SK-N-SH (cell line): ENCODE results near the gene PUSL1. TPM values are rescaled to one million over a fixed set of nuclear protein-coding genes. Genes with fewer than 3 reads are reported as not detected.

Experiments used
- CTCF ChIA-PET: fragments of 300-600, 350-600 bp; formaldehyde crosslinking; extraction: SDS; loops from one replicate; lab custom pipeline; 2021; lab: Yijun Ruan, JAX
- POLR2A ChIA-PET: fragments of 350-600 bp; sonication (Branson Sonifier 250); formaldehyde crosslinking; extraction: SDS; loops from one replicate; lab custom pipeline; 2020; ENCODE audit warnings: antibody characterized with exemption, inconsistent platforms; lab: Yijun Ruan, JAX
- DNase-seq: peaks from one replicate; pipeline ENCODE4 v3.0.0; 2012
- H2AFZ ChIP-seq: fragments of 200-600 bp; sonication (generic); 2 replicates; pipeline ENCODE4 v1.8.1; 2016; ENCODE audit warnings: antibody characterized with exemption, mild to moderate bottlenecking, low read depth
- H3F3A ChIP-seq: fragments of 200-600 bp; sonication (generic); replicated peaks from 2 replicates; pipeline ENCODE3; 2016; ENCODE audit warnings: antibody characterized with exemption, mild to moderate bottlenecking; ENCODE audit not compliant: insufficient read depth
- H3K27ac ChIP-seq, 2 experiments: fragments of 200-500 bp in 1 of 2; fragments of 200-600 bp in 1 of 2; sonication (Bioruptor generic) in 1 of 2; sonication (generic), shearing (Covaris generic) in 1 of 2; 2 replicates each; pipeline versions ENCODE4 v1.5.1 to v1.6.1; 2014 to 2016; ENCODE audit warnings: low read depth in 2 of 2, inconsistent platforms in 1 of 2, low read length in 1 of 2, mild to moderate bottlenecking in 1 of 2, mixed read lengths in 1 of 2
- H3K27me3 ChIP-seq: fragments of 200-600 bp; sonication (generic), shearing (Covaris generic); 2 replicates; pipeline ENCODE4 v1.6.1; 2016; ENCODE audit warnings: mixed run types; ENCODE audit not compliant: insufficient read depth
- H3K36me3 ChIP-seq, 2 experiments: fragments of 200-500 bp in 1 of 2; fragments of 200-600 bp in 1 of 2; sonication (Bioruptor generic) in 1 of 2; sonication (generic) in 1 of 2; replicated peaks in 1 of 2; 2 replicates each; pipeline versions ENCODE3 to v1.5.1; 2014 to 2016; ENCODE audit warnings: low read length in 1 of 2, mild to moderate bottlenecking in 1 of 2; ENCODE audit not compliant: insufficient read depth in 2 of 2, control insufficient read depth in 1 of 2
- H3K4me1 ChIP-seq, 2 experiments: fragments of 200-500 bp in 1 of 2; fragments of 200-600 bp in 1 of 2; sonication (Bioruptor generic) in 1 of 2; sonication (generic), shearing (Covaris generic) in 1 of 2; 2 replicates each; pipeline versions ENCODE4 v1.5.1 to v1.6.1; 2014 to 2016; ENCODE audit warnings: low read depth in 1 of 2, low read length in 1 of 2, mixed run types in 1 of 2; ENCODE audit not compliant: insufficient read depth in 2 of 2, control insufficient read depth in 1 of 2
- H3K4me2 ChIP-seq: fragments of 200-600 bp; sonication (generic), shearing (Covaris generic); 2 replicates; pipeline ENCODE4 v1.6.1; 2017; ENCODE audit warnings: mixed run types
- H3K4me3 ChIP-seq, 2 experiments: fragments of 200-500 bp in 1 of 2; fragments of 200-600 bp in 1 of 2; sonication (Bioruptor generic) in 1 of 2; sonication (generic), shearing (Covaris generic) in 1 of 2; 2 replicates each; pipeline versions ENCODE4 v1.5.1 to v1.8.1; 2014 to 2016; ENCODE audit warnings: low read depth in 2 of 2, inconsistent platforms in 1 of 2, low read length in 1 of 2, mild to moderate bottlenecking in 1 of 2, mixed read lengths in 1 of 2, moderate library complexity in 1 of 2
- H3K79me2 ChIP-seq: fragments of 200-600 bp; sonication (generic); 2 replicates; pipeline ENCODE4 v1.8.1; 2017; ENCODE audit warnings: mild to moderate bottlenecking; ENCODE audit not compliant: insufficient read depth
- H3K9ac ChIP-seq: fragments of 200-600 bp; sonication (generic); 2 replicates; pipeline ENCODE4 v1.6.1; 2017; ENCODE audit warnings: mixed run types
- H3K9me2 ChIP-seq: fragments of 200-600 bp; sonication (generic); 2 replicates; pipeline ENCODE4 v1.6.1; 2017; ENCODE audit warnings: mixed run types
- H3K9me3 ChIP-seq: fragments of 200-600 bp; sonication (generic); 2 replicates; pipeline ENCODE4 v1.6.1; 2017; ENCODE audit warnings: mixed run types, mild to moderate bottlenecking, moderate library complexity
- H4K20me1 ChIP-seq: fragments of 200-600 bp; sonication (generic); 2 replicates; pipeline ENCODE4 v1.6.1; 2017; ENCODE audit warnings: mild to moderate bottlenecking, mixed run types; ENCODE audit not compliant: insufficient read depth
- EP300 ChIP-seq, 2 experiments: IDR thresholded peaks; 2 replicates each; pipeline versions ENCODE4 v1.4.0 to v1.6.1; 2012; ENCODE audit warnings: borderline replicate concordance in 1 of 2, low read depth in 1 of 2, low read length in 1 of 2
- GABPA ChIP-seq: IDR thresholded peaks from 2 replicates; pipeline ENCODE4 v1.4.0; 2012; ENCODE audit warnings: low read depth, mild to moderate bottlenecking
- GATA2 ChIP-seq: sonication (generic); formaldehyde crosslinking; IDR thresholded peaks from 2 replicates; pipeline ENCODE4 v1.5.0; 2020; ENCODE audit warnings: mild to moderate bottlenecking, missing genetic modification reagents
- RCOR1 ChIP-seq: fragments of 150-350 bp; IDR thresholded peaks from 2 replicates; pipeline ENCODE4 v1.6.1; 2017; ENCODE audit warnings: antibody characterized with exemption, low read length
- TCF12 ChIP-seq: IDR thresholded peaks from 2 replicates; pipeline ENCODE4 v1.4.0; 2012
- TEAD4 ChIP-seq: IDR thresholded peaks from 2 replicates; pipeline ENCODE4 v1.4.0; 2012; ENCODE audit warnings: mild to moderate bottlenecking, borderline replicate concordance; ENCODE audit not compliant: insufficient read depth
- WGBS: methylation state at CpG from one replicate; pipeline ENCODE4 v1.1.6; 2017; ENCODE audit warnings: low lambda C conversion rate; 5-methylcytosine and 5-hydroxymethylcytosine counted together
- polyA plus RNA-seq, 3 experiments: library from polyadenylated mRNA; depleted of rRNA; stranded (reverse); fragments of >200 nt; gene quantifications; 2 replicates each; pipeline ENCODE4 v1.2.3, GENCODE V29; 2012
- TF ChIP-seq, protein P1 (sequence below): IDR thresholded peaks from 2 replicates; pipeline ENCODE4; 2012
- TF ChIP-seq, protein P2 (sequence below): IDR thresholded peaks from 2 replicates; pipeline ENCODE4 v1.4.0; 2012; ENCODE audit warnings: low read depth
- TF ChIP-seq, protein P3 (sequence below): fragments of 150-350 bp; IDR thresholded peaks from 2 replicates; pipeline ENCODE4 v1.6.1; 2017; ENCODE audit warnings: antibody characterized with exemption, low read length, low read depth, borderline replicate concordance
- TF ChIP-seq, protein P4 (sequence below): fragments of 200-600 bp; sonication (generic); IDR thresholded peaks from 2 replicates; pipeline ENCODE4 v1.6.1; 2017; ENCODE audit warnings: antibody characterized with exemption, mild to moderate bottlenecking, moderate library complexity

Gene PUSL1
- polyA plus RNA-seq, 1 of the 3 experiments (the other 2 are of a cell fraction), result 19.0 TPM

DNA sequence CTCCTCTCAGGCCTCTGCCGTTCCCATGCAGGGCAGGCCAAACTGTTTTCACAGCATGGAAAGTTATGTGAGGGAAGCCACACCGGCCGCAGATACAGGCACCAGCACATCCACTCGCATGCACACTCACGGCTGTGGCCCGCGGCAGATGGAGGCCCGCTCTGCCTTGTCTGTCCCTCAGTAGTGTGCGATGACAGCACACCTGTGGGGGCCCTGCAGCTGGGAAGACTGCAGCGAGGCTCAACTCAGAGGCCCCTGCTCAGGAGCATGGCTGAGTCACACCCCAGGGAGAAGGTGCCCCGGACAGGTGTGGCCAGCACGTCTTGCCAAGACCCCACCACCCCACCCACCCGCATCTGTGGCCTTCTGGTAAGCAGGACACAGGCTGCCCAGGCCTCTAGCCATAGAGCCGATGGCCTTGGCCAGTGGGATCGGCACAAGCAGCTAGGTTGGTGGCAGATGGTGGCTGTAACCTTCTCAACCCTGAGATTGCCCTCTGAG is 33.4 kb upstream of the PUSL1 start:
- H3F3A ChIP-seq, result no peaks in the 10 kb centered on the region
- no peak for DNase-seq
- peaks cover 0 to 28% of the 10 kb centered on the region in 2 experiments; a peak in 1 of 4 replicates for H3K4me1 ChIP-seq
- H3K27ac ChIP-seq, result no peak overlapping the region
- H3K27me3 ChIP-seq, result no peaks in the 10 kb centered on the region
- H3K9ac ChIP-seq, result no peak overlapping the region
- H3K36me3 ChIP-seq, result peaks cover 0 to 4% of the 10 kb centered on the region in 2 experiments
- CTCF ChIA-PET, result interaction anchor here (1.0 to 2.2 kb wide), 5 partner anchors 17 to 254 kb away, joined by 3 to 7 read pairs (median 4); no protein-coding TSS in a partner anchor
- H2AFZ ChIP-seq, result no peak overlapping the region
- H3K4me3 ChIP-seq, result peak overlapping the region in 1 of 2 experiments; percentile 65; a peak in 2 of 4 replicates
- WGBS, result 100% methylated on average over 1 of the region's 15 CpGs
- peaks cover 34% of the 10 kb centered on the region for H3K79me2 ChIP-seq
- TF ChIP-seq, protein P1, sequence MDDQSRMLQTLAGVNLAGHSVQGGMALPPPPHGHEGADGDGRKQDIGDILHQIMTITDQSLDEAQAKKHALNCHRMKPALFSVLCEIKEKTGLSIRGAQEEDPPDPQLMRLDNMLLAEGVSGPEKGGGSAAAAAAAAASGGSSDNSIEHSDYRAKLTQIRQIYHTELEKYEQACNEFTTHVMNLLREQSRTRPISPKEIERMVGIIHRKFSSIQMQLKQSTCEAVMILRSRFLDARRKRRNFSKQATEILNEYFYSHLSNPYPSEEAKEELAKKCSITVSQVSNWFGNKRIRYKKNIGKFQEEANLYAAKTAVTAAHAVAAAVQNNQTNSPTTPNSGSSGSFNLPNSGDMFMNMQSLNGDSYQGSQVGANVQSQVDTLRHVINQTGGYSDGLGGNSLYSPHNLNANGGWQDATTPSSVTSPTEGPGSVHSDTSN, result no peak
- H3K4me2 ChIP-seq, result peak overlapping the region; percentile 85; the same call in 1 of the 2 replicates
- POLR2A ChIA-PET, result no interaction called here
- H3K9me3 ChIP-seq, result no peaks in the 10 kb centered on the region
- H4K20me1 ChIP-seq, result peaks cover 30% of the 10 kb centered on the region
- H3K9me2 ChIP-seq, result no peaks in the 10 kb centered on the region

DNA sequence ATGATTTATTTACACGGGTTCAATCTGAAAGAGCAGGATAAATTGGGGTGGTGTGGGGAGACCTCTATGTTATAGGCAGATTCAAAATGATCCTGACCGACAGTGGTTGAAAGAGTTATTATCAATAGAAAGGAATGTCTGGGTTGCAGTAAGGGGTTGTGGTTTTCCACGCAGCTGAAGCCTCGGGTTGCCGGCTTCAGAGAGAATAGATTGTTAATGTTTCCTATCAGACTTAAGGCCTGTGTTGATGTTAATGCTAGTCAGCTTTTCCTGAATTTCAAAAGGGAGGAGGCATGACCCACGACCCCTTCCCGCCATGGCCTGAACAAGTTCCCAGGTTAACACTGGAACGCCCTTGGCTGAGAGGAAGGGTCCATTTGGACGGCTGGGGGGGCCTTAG is 32.6 kb upstream of the PUSL1 start:
- Histone ChIP-seq H3K27ac (no peak overlapping the region), H2AFZ (no peak overlapping the region), H3K9ac (no peak overlapping the region), H3K4me1 (peaks cover 0 to 25% of the 10 kb centered on the region in 2 experiments; a peak in 1 of 4 replicates), H3K4me2 (no peak overlapping the region), H4K20me1 (peaks cover 21% of the 10 kb centered on the region), H3K9me3 (no peaks in the 10 kb centered on the region), H3K36me3 (peaks cover 0 to 4% of the 10 kb centered on the region in 2 experiments), H3K9me2 (no peaks in the 10 kb centered on the region), H3K79me2 (peaks cover 26% of the 10 kb centered on the region), H3K27me3 (no peaks in the 10 kb centered on the region), H3F3A (no peaks in the 10 kb centered on the region), H3K4me3 (no peak overlapping the region)
- POLR2A ChIA-PET, result no interaction called here
- TF ChIP-seq GATA2 (CRISPR knock-in tag) (no peak), GABPA (no peak), RCOR1 (no peak), TCF12 (no peak), EP300 (IDR thresholded peaks at IDR 0.05; ENCODE audit: borderline replicate concordance in 1 of 2, low read depth in 1 of 2, low read length in 1 of 2) (no peak), TEAD4 (no peak)
- TF ChIP-seq, protein P2, sequence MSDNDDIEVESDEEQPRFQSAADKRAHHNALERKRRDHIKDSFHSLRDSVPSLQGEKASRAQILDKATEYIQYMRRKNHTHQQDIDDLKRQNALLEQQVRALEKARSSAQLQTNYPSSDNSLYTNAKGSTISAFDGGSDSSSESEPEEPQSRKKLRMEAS, result no peak
- TF ChIP-seq, protein P3, sequence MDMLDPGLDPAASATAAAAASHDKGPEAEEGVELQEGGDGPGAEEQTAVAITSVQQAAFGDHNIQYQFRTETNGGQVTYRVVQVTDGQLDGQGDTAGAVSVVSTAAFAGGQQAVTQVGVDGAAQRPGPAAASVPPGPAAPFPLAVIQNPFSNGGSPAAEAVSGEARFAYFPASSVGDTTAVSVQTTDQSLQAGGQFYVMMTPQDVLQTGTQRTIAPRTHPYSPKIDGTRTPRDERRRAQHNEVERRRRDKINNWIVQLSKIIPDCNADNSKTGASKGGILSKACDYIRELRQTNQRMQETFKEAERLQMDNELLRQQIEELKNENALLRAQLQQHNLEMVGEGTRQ, result no peak
- TF ChIP-seq, protein P4, sequence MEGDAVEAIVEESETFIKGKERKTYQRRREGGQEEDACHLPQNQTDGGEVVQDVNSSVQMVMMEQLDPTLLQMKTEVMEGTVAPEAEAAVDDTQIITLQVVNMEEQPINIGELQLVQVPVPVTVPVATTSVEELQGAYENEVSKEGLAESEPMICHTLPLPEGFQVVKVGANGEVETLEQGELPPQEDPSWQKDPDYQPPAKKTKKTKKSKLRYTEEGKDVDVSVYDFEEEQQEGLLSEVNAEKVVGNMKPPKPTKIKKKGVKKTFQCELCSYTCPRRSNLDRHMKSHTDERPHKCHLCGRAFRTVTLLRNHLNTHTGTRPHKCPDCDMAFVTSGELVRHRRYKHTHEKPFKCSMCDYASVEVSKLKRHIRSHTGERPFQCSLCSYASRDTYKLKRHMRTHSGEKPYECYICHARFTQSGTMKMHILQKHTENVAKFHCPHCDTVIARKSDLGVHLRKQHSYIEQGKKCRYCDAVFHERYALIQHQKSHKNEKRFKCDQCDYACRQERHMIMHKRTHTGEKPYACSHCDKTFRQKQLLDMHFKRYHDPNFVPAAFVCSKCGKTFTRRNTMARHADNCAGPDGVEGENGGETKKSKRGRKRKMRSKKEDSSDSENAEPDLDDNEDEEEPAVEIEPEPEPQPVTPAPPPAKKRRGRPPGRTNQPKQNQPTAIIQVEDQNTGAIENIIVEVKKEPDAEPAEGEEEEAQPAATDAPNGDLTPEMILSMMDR, result no peak
- WGBS, result 95% methylated on average over 7 of the region's 9 CpGs
- no peak for DNase-seq
- CTCF ChIA-PET, result interaction anchor here (1.0 to 2.2 kb wide), 4 partner anchors 16 to 254 kb away, joined by 3 to 7 read pairs (median 4); no protein-coding TSS in a partner anchor
